GM10266 (cell line): ENCODE data around the gene TEDC1.

Experiments
- DNase-seq: peaks from one replicate; pipeline ENCODE4 v3.0.0; 2012; ENCODE audit errors: extremely low spot score
- CTCF ChIP-seq: IDR thresholded peaks from 2 replicates; pipeline ENCODE4 v1.5.1; 2012; ENCODE audit warnings: mild to moderate bottlenecking, low read depth; ENCODE audit not compliant: control insufficient read depth, insufficient read depth; ENCODE audit errors: missing control alignments

Gene TEDC1

GRCh38 chr14:105499256-105500035 is 8.4 kb downstream of the TEDC1 start:
- no peak for DNase-seq

GRCh38 chr14:105500036-105500725 is 9.1 kb downstream of the TEDC1 start:
- DNase-seq = no peak
- no peak for TF ChIP-seq CTCF

More at GRCh38 chr14:105499256-105500035, 8.4 kb downstream of the TEDC1 start:
- no peak for TF ChIP-seq CTCF

DNA sequence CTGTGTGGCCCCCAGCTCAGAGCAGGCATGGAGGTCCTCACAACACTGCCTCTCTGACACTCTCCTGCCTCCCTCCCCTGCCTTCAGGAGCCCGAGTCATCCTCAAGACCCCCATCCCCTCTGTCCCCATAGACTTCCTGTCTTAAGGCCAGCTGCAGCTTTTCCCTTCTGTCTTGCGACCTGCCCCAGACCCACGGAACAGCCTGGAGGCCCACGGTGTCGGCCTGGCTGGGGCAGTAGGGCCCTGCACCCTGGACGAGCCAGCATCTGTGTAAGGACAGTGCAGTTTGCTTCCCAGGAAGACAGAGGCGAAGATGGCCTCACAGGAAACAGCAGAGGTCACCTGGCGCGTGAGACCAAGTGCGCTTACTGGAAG is 9.7 kb downstream of the TEDC1 start:
- DNase-seq = no peak
- no peak for TF ChIP-seq CTCF

- TF ChIP-seq CTCF = no peak
- DNase-seq = no peak
Observed at GRCh38 chr14:105501504-105502291, 10.7 kb downstream of the TEDC1 start.

DNA sequence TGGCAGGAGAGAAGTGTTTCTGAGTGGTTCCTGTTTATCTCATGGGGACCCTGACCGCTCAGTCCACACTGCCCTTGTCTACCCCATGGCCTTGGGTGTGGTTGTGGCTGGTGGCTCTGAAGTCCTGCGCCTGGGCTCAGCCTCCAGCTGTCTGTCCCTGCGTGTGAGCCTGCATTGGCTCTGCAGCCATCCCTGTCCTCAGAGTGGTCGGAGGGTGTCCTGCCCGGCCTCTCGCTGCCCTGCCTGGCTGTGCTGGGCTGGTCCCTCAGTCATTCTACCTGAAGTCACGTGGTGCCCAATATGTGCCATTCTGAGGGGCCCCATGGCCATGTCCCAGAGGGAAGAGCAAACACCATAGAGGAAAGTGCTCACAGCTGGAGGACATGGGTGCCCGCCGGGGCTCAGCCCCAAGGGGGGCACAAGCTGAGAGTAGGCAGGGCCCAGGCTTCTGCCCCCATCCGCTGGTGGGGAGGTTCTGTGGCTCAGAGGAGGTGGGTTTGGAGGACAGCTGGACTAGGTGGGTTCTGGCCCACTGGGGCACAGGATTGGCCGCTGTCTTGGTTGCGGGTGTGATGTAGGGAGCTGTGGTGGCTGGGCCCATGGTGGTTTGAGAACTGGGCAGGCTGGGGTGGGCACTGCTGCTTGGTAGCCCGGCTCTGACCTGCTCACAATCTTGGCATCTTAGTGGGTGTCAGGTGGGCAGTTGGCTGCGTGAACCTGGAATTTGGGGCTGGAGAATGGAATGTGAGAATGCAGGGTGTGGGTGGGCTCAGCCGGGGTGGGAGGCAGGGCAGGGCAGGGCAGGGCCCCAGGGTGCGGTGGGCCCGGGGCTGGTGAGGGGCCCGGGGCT is 11.6 kb downstream of the TEDC1 start:
- TF ChIP-seq CTCF = no peak

DNA sequence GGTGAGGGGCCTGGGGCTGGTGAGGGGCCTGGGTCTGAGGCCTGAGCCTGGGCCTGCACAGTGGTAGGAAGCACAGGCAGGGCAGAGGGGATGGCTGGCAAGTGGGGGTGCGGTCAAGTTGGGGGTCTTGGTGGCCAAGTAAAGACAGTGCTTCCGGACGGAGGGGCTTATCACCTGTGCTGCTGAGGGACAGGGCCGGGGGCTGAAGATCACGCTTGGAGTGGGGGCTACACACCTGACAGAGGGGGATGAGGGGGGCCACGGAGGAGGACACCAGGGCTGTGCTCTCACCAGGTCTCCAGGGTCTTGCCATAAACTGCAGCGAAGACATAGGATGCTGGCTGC is 12.2 kb downstream of the TEDC1 start:
- DNase-seq = no peak
- TF ChIP-seq CTCF = no peak

More for the DNA sequence above, 11.6 kb downstream of the TEDC1 start:
- no peak for DNase-seq
